HepG2 (cell line): ENCODE results near the gene JSRP1. TPM values are rescaled to one million over a fixed set of nuclear protein-coding genes. Genes with fewer than 3 reads are reported as not detected.

Source experiments
- ASH2L ChIP-seq: fragments of 300-600, 200-600 bp; sonication (generic); IDR thresholded peaks from 2 replicates; pipeline ENCODE4 v1.7.0; 2017; ENCODE audit warnings: low read depth, mild to moderate bottlenecking, moderate library complexity, mixed read lengths, low read length; ENCODE audit not compliant: insufficient read length
- CENPX ChIP-seq: sonication (generic); formaldehyde crosslinking; IDR thresholded peaks from 2 replicates; pipeline ENCODE4 v1.9.0; 2021; ENCODE audit warnings: mild to moderate bottlenecking, missing genetic modification reagents, moderate library complexity
- EZH2 ChIP-seq: conservative IDR thresholded peaks from 2 replicates; pipeline ENCODE4 v1.6.1; 2012; ENCODE audit warnings: mild to moderate bottlenecking, low read depth, low read length, moderate library complexity
- MED1 ChIP-seq: sonication (generic); formaldehyde crosslinking; IDR thresholded peaks from 2 replicates; pipeline ENCODE4 v1.4.0; 2020; ENCODE audit warnings: missing genetic modification reagents
- MEF2D ChIP-seq: sonication (generic); formaldehyde crosslinking; IDR thresholded peaks from 2 replicates; pipeline ENCODE4 v1.5.1; 2020; ENCODE audit warnings: mild to moderate bottlenecking, missing genetic modification reagents
- NCOR1 ChIP-seq: fragments of 200-600 bp; sonication (generic); IDR thresholded peaks from 2 replicates; pipeline ENCODE4 v1.7.0; 2017; ENCODE audit warnings: antibody characterized with exemption, low read length, borderline replicate concordance
- NFE2L2 ChIP-seq: fragments of 150-350 bp; IDR thresholded peaks from 2 replicates; pipeline ENCODE4 v1.6.1; 2014; ENCODE audit warnings: low read length
- SCMH1 ChIP-seq: sonication (generic); formaldehyde crosslinking; IDR thresholded peaks from 2 replicates; pipeline ENCODE4 v1.9.0; 2021; ENCODE audit warnings: missing genetic modification reagents, mild to moderate bottlenecking, borderline replicate concordance
- SOX13 ChIP-seq, 3 experiments: fragments of 450-650 bp in 1 of 3; sonication (generic) in 1 of 3; formaldehyde crosslinking in 1 of 3; IDR thresholded peaks in 2 of 3; conservative IDR thresholded peaks in 1 of 3; 2 replicates each; pipeline versions ENCODE4 v1.5.0 to v1.6.1; 2016 to 2020; ENCODE audit warnings: antibody characterized with exemption in 1 of 3, mild to moderate bottlenecking in 1 of 3, missing compliant biosample characterization in 1 of 3, missing genetic modification reagents in 1 of 3, moderate library complexity in 1 of 3
- ZNF614 ChIP-seq: IDR thresholded peaks from 2 replicates; pipeline ENCODE4 v1.6.1; 2018; ENCODE audit warnings: missing biosample characterization, missing genetic modification reagents, inconsistent platforms, borderline replicate concordance
- polyA plus RNA-seq, 8 experiments: library from polyadenylated mRNA; depleted of rRNA in 3 of 8; stranded (reverse) in 7 of 8; unstranded in 1 of 8; fragments of >200 nt; fragmentation: Illumina TruSeq in 4 of 8; extraction: Trizol in 4 of 8; gene quantifications; 2 replicates each; pipeline versions ENCODE4 v1.2.1 to v1.2.3, GENCODE V29; 2011 to 2016; ENCODE audit warnings: low read depth in 4 of 8, missing spikeins in 1 of 8, mixed read lengths in 1 of 8; ENCODE audit not compliant: insufficient read depth in 1 of 8
- total RNA-seq, 5 experiments: library from RNA; depleted of rRNA; stranded (reverse); fragments of >200 nt; fragmentation: Illumina TruSeq; extraction: Trizol; gene quantifications; 2 replicates each; pipeline ENCODE4 v1.2.3, GENCODE V29; 2016; ENCODE audit warnings: low read depth in 1 of 5
- TF ChIP-seq, protein P1 (sequence below): sonication (generic); formaldehyde crosslinking; IDR thresholded peaks from 2 replicates; pipeline ENCODE4 v1.4.0; 2020; ENCODE audit warnings: missing genetic modification reagents, mild to moderate bottlenecking, borderline replicate concordance
- TF ChIP-seq, protein P2 (sequence below), 2 experiments: sonication (generic) in 1 of 2; formaldehyde crosslinking in 1 of 2; IDR thresholded peaks; 2 replicates each; pipeline versions ENCODE4 v1.6.1 to v1.9.0; 2014 to 2022; ENCODE audit warnings: antibody characterized with exemption in 1 of 2, borderline replicate concordance in 1 of 2, inconsistent platforms in 1 of 2, low read depth in 1 of 2, missing genetic modification reagents in 1 of 2
- TF ChIP-seq, protein P3 (sequence below): sonication (generic); formaldehyde crosslinking; IDR thresholded peaks from 2 replicates; pipeline ENCODE4 v1.5.0; 2020; ENCODE audit warnings: missing genetic modification reagents, mild to moderate bottlenecking, borderline replicate concordance
- TF ChIP-seq, protein P4 (sequence below): sonication (generic); formaldehyde crosslinking; IDR thresholded peaks from 2 replicates; pipeline ENCODE4 v1.5.1; 2020; ENCODE audit warnings: missing genetic modification reagents, mild to moderate bottlenecking, borderline replicate concordance

Gene JSRP1
- total and polyA plus RNA-seq, 2 of the 13 experiments (the other 11 are each of a cell fraction or from before 2014, with no cell fraction given): 0.16 to 0.38 TPM

DNA sequence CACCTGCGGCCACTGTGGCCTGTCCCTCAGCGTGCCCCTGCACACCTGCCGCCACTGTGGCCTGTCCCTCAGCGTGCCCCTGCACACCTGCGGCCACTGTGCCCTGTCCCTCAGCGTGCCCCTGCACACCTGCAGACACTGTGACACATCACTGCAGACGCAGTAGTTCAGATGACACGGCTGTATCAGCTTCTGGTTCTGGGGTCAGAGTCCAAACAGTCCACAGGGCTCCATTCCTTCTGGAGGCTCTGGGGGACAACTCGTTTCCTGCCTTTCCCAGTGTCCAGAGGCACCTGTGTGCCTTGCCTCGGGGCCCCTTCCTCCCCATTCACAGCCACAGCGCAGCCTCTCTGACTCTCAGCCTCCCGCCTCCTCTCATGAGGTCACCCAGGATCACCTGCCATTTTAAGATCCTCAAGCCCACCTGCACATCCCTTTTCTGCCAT, 14.1 kb downstream of the JSRP1 start (continued):
- TF ChIP-seq SOX13 (IDR thresholded peaks at IDR 0.05): no peak
- TF ChIP-seq SOX13 (CRISPR knock-in tag; conservative IDR thresholded peaks at IDR 0.05 in 1 of 2, IDR thresholded peaks at IDR 0.05 in 1 of 2): no peak
- TF ChIP-seq, protein P1, sequence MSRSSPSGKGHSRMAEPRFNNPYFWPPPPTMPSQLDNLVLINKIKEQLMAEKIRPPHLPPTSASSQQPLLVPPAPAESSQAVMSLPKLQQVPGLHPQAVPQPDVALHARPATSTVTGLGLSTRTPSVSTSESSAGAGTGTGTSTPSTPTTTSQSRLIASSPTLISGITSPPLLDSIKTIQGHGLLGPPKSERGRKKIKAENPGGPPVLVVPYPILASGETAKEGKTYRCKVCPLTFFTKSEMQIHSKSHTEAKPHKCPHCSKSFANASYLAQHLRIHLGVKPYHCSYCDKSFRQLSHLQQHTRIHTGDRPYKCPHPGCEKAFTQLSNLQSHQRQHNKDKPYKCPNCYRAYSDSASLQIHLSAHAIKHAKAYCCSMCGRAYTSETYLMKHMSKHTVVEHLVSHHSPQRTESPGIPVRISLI (CRISPR knock-in tag): no peak
- TF ChIP-seq SCMH1 (CRISPR knock-in tag): no peak
- TF ChIP-seq NFE2L2: no peak
- TF ChIP-seq, protein P2, sequence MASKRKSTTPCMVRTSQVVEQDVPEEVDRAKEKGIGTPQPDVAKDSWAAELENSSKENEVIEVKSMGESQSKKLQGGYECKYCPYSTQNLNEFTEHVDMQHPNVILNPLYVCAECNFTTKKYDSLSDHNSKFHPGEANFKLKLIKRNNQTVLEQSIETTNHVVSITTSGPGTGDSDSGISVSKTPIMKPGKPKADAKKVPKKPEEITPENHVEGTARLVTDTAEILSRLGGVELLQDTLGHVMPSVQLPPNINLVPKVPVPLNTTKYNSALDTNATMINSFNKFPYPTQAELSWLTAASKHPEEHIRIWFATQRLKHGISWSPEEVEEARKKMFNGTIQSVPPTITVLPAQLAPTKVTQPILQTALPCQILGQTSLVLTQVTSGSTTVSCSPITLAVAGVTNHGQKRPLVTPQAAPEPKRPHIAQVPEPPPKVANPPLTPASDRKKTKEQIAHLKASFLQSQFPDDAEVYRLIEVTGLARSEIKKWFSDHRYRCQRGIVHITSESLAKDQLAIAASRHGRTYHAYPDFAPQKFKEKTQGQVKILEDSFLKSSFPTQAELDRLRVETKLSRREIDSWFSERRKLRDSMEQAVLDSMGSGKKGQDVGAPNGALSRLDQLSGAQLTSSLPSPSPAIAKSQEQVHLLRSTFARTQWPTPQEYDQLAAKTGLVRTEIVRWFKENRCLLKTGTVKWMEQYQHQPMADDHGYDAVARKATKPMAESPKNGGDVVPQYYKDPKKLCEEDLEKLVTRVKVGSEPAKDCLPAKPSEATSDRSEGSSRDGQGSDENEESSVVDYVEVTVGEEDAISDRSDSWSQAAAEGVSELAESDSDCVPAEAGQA (IDR thresholded peaks at IDR 0.05; ENCODE audit: low read depth): no peak
- TF ChIP-seq, protein P2 (CRISPR knock-in tag; IDR thresholded peaks at IDR 0.05; ENCODE audit: borderline replicate concordance): no peak
- peak; percentile 14 for TF ChIP-seq ASH2L
- TF ChIP-seq EZH2: no peak
- TF ChIP-seq MEF2D (CRISPR knock-in tag): no peak
- TF ChIP-seq CENPX: no peak
- TF ChIP-seq, protein P3, sequence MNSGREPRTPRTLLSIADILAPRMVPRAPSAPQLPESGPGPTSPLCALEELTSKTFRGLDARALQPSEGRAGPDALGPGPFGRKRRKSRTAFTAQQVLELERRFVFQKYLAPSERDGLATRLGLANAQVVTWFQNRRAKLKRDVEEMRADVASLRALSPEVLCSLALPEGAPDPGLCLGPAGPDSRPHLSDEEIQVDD: no peak
- no peak for TF ChIP-seq NCOR1
- TF ChIP-seq, protein P4, sequence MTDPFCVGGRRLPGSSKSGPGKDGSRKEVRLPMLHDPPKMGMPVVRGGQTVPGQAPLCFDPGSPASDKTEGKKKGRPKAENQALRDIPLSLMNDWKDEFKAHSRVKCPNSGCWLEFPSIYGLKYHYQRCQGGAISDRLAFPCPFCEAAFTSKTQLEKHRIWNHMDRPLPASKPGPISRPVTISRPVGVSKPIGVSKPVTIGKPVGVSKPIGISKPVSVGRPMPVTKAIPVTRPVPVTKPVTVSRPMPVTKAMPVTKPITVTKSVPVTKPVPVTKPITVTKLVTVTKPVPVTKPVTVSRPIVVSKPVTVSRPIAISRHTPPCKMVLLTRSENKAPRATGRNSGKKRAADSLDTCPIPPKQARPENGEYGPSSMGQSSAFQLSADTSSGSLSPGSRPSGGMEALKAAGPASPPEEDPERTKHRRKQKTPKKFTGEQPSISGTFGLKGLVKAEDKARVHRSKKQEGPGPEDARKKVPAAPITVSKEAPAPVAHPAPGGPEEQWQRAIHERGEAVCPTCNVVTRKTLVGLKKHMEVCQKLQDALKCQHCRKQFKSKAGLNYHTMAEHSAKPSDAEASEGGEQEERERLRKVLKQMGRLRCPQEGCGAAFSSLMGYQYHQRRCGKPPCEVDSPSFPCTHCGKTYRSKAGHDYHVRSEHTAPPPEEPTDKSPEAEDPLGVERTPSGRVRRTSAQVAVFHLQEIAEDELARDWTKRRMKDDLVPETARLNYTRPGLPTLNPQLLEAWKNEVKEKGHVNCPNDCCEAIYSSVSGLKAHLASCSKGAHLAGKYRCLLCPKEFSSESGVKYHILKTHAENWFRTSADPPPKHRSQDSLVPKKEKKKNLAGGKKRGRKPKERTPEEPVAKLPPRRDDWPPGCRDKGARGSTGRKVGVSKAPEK (CRISPR knock-in tag): no peak
- 0 out of 2 replicates have a peak, but pooled peaks have one; percentile 28 for TF ChIP-seq ZNF614 (CRISPR knock-in tag)
- peak; percentile 45; the same call in 1 of the 2 replicates for TF ChIP-seq MED1 (CRISPR knock-in tag)
